Muscle of arm (tissue), 12 donors: ENCODE measurements around the gene CPED1. TPM values are rescaled to one million over a fixed set of nuclear protein-coding genes. Genes with fewer than 3 reads are reported as not detected.
"Not testable (repeated sequence)": the region's sequence is repeated elsewhere in the genome, so short reads cannot be mapped to it uniquely, and the experiment has no call there.

Source experiments
- DNase-seq: peaks from one replicate; pipeline ENCODE4 v3.0.0-alpha.2; 2013
- polyA plus RNA-seq, 12 donors: library from polyadenylated mRNA; unstranded; fragments of 120-200 nt; gene quantifications; one replicate each; pipeline ENCODE4 v1.2.1, GENCODE V29; 2013; ENCODE audit not compliant: insufficient read length in 12 of 12

Gene CPED1
- polyA plus RNA-seq, 12 donors, result 6.7 to 35.5 (median 14.5) TPM; not detected in 1

GRCh38 chr7:121038717-121039509, 50.4 kb downstream of the CPED1 start:
- no peak for DNase-seq

GRCh38 chr7:121039510-121039822, 51.0 kb downstream of the CPED1 start:
- no peak for DNase-seq

- no peak for DNase-seq
Observed at GRCh38 chr7:121039994-121040393, 51.5 kb downstream of the CPED1 start.

DNA sequence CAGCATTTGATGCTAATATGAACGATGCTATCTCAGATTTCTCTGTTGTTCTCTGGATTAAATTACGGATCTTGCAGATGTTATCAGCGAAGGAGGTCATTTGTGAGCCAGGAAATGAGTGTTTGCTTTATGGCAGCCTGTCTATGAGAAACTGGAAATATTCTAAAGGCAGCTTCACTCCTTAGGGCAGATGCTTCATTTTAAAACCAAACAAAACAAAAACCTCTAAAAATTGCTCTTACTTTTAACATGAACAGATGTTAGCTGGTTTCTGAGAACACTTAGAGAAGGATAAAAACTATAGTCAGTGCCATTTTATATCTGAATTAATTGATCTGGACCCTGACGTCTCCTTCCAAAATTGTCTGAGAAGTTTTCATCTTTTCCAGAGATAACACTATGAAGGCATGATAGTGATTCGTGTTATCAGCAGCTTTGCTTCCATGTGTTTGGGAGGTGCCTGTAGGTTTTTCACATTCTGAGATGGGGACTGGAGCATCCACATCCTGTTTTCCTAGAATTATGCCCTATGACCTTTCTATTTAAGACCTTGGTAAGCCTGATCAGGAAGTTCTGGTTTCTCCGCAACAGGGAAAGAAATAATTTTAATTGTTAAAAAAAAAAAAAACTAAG, 53.1 kb downstream of the CPED1 start:
- no peak for DNase-seq

DNA sequence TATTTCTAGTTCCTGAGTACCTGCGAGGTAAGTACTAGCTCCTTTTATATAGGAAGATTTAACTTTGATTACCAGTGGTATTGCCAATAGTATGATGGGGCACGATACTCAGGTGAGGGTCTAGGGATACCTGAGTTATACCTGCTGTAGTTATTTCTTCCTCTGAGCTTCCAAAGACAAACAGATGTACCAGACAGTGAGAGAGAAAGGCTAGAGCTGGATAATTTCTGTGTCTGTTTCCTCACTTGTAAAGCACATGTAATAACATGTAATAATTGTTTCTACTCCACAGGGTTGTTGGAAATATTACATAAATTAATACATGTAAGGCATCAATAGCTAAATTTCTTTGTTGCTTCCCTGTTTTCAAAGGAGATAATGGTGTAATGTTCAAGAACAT, 53.7 kb downstream of the CPED1 start:
- no peak for DNase-seq

DNA sequence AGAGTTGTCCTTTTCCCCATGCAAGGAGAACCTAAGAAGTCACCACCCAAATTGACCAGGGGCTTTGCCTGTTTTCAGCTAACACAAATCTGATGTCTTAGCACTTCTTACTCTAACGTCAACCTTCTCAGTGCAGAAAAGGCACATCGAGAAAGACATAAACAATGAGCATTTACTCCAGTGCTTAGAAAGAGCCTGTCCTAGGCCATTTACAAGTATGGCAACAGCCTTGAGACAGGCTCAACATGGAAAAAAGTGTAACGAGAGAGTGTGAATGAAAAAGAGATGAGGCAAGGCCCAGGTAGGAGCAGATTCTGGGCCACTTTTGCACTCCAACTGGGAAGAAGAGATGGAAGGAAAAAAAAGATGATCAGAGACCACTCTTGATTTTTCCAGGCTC, 54.4 kb downstream of the CPED1 start:
- DNase-seq, result no peak

- DNase-seq, result no peak
Observed at GRCh38 chr7:121043314-121044234, 55.1 kb downstream of the CPED1 start.

- DNase-seq, result no peak
Observed at GRCh38 chr7:121045090-121045489, 56.6 kb downstream of the CPED1 start.

- no peak for DNase-seq
Observed at GRCh38 chr7:121046009-121046408, 57.5 kb downstream of the CPED1 start.

DNA sequence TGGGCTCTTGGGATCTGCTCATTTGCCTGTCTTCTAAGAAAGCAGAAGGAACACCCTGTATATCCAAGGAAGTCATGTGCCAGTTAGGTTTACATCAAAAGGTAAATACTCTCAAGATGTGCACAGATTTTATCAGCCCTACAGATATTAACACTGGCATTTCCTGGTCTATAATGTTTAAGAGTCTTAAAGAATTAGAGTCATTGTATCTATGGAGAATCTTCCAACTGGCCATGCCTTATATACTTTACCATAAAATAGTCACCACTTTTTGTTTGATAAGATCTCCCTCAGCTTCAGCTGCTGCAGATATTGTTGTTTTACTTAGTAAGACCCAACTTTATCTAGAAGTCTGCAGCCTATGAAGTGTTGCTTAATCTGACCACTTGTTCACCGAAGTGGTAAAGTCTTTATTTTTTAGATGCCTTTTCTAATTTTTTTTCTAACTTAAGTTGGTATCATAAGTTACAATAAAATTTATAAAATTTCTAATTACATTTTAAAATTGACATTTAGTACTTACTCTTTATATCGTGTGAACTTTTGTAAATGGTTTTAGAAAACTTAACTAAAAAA, 58.5 kb downstream of the CPED1 start:
- DNase-seq, result no peak

- no peak for DNase-seq
Observed at GRCh38 chr7:121048195-121048594, 59.7 kb downstream of the CPED1 start.

GRCh38 chr7:121049028-121049791, 60.7 kb downstream of the CPED1 start:
- no peak for DNase-seq

DNA sequence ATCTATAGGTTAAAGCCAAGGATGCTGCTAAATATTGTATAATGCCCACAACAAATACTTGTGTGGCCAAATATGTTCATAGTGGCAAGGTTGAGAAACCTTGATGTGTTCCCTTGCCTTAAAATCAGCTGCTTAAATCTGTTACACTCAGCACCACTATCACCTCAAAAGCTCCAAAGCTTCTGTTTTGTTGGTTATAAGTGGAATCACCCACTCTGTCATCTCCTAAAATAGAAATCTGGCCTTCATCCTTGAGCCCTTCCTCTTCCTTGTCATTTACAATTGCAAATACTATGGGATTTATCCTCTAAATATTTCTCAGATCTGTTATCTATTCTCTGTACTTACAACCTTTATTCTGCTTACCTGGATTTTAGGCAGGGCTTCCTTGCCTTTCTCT, 61.4 kb downstream of the CPED1 start:
- no peak for DNase-seq

- DNase-seq, result no peak
Observed at GRCh38 chr7:121053219-121053618, 64.7 kb downstream of the CPED1 start.

GRCh38 chr7:121054925-121055324, 66.4 kb downstream of the CPED1 start:
- DNase-seq, result no peak

- DNase-seq, result no peak
Observed at GRCh38 chr7:121057878-121058277, 69.4 kb downstream of the CPED1 start.

DNA sequence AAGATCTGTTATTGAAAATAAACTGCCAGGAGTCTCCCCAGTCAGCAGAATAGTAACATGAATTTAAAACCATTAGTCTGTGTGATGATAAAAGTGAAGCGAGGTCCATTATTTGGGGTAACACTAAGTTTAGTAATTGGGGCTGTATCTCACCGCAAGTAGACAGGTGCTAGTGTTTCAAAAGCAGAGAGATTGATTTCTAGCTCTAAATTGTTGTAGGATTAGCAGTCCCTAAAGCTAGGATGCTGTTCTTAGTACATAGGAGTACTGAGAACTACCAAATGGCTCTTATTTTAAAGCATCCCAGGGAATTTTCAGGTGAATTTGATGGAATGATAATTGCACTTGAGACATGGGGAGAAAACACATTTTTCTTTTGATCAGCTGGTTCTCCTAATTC, 70.5 kb downstream of the CPED1 start:
- no peak for DNase-seq

DNA sequence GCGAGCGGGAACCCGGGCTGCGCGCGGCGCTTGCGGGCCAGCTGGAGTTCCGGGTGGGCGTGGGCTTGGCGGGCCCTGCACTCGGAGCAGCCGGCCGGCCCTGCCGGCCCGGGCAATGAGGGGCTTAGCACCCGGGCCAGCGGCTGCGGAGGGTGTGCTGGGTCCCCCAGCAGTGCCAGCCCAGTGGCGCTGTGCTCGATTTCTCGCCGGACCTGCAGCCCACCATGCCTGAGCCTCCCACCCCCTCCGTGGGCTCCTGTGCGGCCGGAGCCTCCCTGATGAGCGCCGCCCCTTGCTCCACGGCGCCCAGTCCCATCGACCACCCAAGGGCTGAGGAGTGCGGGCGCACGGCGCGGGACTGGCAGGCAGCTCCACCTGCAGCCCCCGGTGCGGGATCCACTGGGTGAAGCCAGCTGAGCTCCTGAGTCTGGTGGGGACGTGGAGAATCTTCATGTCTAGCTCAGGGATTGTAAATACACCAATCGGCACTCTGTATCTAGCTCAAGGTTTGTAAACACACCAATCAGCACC, 71.5 kb downstream of the CPED1 start:
- not testable (repeated sequence) for DNase-seq

- no peak for DNase-seq
Observed at GRCh38 chr7:121061677-121062582, 73.4 kb downstream of the CPED1 start.

- no peak for DNase-seq
Observed at GRCh38 chr7:121062671-121063279, 74.3 kb downstream of the CPED1 start.
